Neural crest cell (in vitro differentiated cells): Measurements from ENCODE around the gene HBZ. TPM values are rescaled to one million over a fixed set of nuclear protein-coding genes. Genes with fewer than 3 reads are reported as not detected.
"Not testable (repeated sequence)": the region's sequence is repeated elsewhere in the genome, so short reads cannot be mapped to it uniquely, and the experiment has no call there.

Source experiments
- DNase-seq: peaks from one replicate; pipeline ENCODE4 v3.0.0; 2021; ENCODE audit warnings: low read depth, mixed read lengths, low spot score
- H3K27ac Mint-ChIP-seq: one replicate; pipeline ENCODE4 v1.8.0; 2021; ENCODE audit warnings: mild to moderate bottlenecking, mixed read lengths; ENCODE audit not compliant: unreplicated experiment
- H3K27me3 Mint-ChIP-seq: 2 replicates; pipeline ENCODE4 v1.8.0; 2021; ENCODE audit warnings: low read depth, mild to moderate bottlenecking, mixed read lengths
- H3K36me3 Mint-ChIP-seq: 2 replicates; pipeline ENCODE4 v1.8.0; 2021; ENCODE audit warnings: low read depth, mild to moderate bottlenecking, mixed read lengths
- H3K4me1 Mint-ChIP-seq: 2 replicates; pipeline ENCODE4 v1.8.0; 2021; ENCODE audit warnings: mixed read lengths
- H3K4me3 Mint-ChIP-seq: one replicate; pipeline ENCODE4 v1.8.0; 2021; ENCODE audit warnings: mild to moderate bottlenecking, mixed read lengths
- H3K9me3 Mint-ChIP-seq: 2 replicates; pipeline ENCODE4 v1.8.0; 2021; ENCODE audit warnings: mixed read lengths
- CTCF ChIP-seq: fragments of 200-600 bp; sonication (generic); conservative IDR thresholded peaks from 2 replicates; pipeline ENCODE4 v1.5.0; 2021; ENCODE audit warnings: antibody characterized with exemption, mild to moderate bottlenecking
- total RNA-seq: library from RNA; stranded (reverse); gene quantifications from 2 replicates; pipeline ENCODE4 v1.2.1, GENCODE V29; 2021

Gene HBZ
- total RNA-seq, 1 donor from 2014 or later: not detected

GRCh38 chr16:159136-159849, 6.8 kb downstream of the HBZ start:
- no peak for TF ChIP-seq CTCF
- no peaks in the 10 kb centered on the region for H3K9me3 Mint-ChIP-seq
- peaks cover 71% of the 10 kb centered on the region for H3K27me3 Mint-ChIP-seq
- no peak for DNase-seq
- H3K36me3 Mint-ChIP-seq: no peaks in the 10 kb centered on the region
- no peak overlapping the region for H3K27ac Mint-ChIP-seq
- peaks cover 7% of the 10 kb centered on the region for H3K4me1 Mint-ChIP-seq
- H3K4me3 Mint-ChIP-seq: no peak overlapping the region

GRCh38 chr16:160242-160641, 7.8 kb downstream of the HBZ start:
- not testable (repeated sequence) for H3K4me3 Mint-ChIP-seq, DNase-seq

DNA sequence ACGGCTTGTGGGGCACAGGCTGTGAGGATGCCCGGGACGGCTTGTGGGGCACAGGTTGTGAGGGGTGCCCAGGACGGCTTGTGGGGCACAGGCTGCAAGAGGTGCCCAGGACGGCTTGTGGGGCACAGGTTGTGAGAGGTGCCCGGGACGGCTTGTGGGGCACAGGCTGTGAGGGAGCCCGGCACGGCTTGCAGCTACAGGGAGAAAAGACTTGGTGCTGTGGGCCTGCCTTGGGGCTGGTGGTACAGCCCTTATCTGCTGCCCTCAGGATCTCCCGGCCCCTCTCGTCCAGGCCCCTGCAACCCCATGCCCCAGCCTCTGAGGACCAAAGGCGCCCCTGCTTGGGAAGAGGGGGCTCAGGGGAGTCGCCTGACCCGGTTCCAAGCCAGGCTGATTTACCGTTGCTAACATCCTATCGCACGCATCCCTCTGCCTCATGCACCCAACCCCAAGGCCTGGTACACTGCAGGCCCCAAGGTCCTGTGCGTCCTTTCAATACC, 8.3 kb downstream of the HBZ start:
- Mint-ChIP-seq H3K4me1 (no peaks in the 10 kb centered on the region), H3K27ac (no peak overlapping the region), H3K4me3 (no peak overlapping the region), H3K27me3 (peaks cover 67% of the 10 kb centered on the region), H3K9me3 (no peaks in the 10 kb centered on the region), H3K36me3 (no peaks in the 10 kb centered on the region)
- no peak for DNase-seq
- TF ChIP-seq CTCF: no peak

More at GRCh38 chr16:160242-160641, 7.8 kb downstream of the HBZ start:
- H3K36me3 Mint-ChIP-seq, H3K4me1 Mint-ChIP-seq, H3K9me3 Mint-ChIP-seq, H3K27ac Mint-ChIP-seq: not testable (repeated sequence)
- peaks cover 66% of the 10 kb centered on the region for H3K27me3 Mint-ChIP-seq

DNA sequence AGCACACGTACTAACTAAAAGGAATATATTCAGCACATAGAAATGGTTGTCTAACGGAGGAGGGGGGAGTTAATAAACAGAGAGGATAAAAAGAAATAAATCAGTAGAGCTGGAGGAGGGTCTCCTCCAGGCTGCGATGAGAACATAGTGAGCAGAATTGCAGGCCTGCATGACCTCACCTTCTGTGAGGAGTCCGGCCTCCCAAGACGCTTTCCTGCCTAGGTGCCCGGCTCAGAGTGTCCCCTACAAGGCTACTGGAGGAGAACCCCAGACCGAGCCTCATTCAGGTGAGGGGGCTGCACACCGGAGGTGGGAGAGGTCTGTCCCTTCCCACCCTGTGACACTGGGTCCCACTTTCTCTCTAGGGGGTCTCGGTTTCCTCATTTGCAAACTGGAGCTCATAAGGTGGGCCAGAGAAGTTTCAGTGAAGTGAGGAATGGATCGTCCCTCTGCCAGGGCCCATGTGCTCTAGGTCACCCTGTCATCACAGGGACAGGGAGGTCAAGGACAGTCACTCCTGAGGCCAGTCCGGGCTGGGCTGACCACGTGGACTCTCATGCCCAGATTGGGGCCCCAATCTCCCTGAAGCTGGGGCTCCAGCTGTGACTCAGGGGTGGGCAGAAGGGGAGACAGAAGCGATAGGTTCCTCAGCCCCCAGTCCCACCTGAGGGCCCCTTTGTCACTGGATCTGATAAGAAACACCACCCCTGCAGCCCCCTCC, 10.0 kb downstream of the HBZ start:
- H3K27ac Mint-ChIP-seq: no peak overlapping the region
- no peak overlapping the region for H3K4me3 Mint-ChIP-seq
- TF ChIP-seq CTCF: no peak
- no peak for DNase-seq
- no peaks in the 10 kb centered on the region for H3K4me1 Mint-ChIP-seq
- H3K27me3 Mint-ChIP-seq: peaks cover 67% of the 10 kb centered on the region
- no peaks in the 10 kb centered on the region for H3K9me3 Mint-ChIP-seq
- H3K36me3 Mint-ChIP-seq: no peaks in the 10 kb centered on the region

DNA sequence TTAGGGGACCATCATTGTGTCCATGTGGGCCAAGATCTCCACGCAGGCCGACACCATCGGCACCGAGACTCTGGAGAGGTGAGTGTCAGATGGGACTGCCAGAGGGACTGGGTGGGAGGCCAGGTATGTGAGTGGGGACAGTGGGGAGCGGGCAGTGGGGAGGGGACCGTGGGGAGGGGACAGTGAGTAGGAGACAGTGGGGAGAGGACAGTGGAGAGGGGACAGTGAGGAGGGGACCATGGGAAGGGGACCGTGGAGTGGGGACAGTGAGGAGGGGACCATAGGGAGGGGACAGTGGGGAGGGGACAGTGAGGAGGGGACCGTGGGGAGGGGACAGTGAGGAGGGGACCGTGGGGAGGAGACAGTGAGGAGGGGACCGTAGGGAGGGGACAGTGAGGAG, 10.7 kb downstream of the HBZ start:
- H3K27me3 Mint-ChIP-seq: peaks cover 67% of the 10 kb centered on the region
- not testable (repeated sequence) for H3K27ac Mint-ChIP-seq

DNA sequence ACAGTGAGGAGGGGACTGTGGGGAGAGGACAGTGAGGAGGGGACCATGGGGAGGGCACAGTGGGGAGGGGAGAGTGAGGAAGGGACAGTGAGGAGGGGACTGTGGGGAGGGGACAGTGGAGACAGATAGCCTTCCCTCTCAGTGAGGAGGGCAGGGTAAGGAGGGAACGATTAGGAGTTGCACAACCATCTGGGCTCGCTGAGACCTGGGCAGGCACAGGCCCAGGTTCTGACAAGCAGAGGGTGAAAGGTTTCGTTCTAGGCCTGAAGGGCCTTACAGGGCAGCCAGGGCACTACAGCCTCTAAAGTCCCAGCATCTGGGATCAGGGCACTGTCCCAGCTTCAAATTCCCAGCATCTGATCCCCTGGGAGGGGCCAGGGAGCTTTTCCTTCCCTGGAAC, 11.3 kb downstream of the HBZ start:
- H3K9me3 Mint-ChIP-seq, H3K4me3 Mint-ChIP-seq, H3K36me3 Mint-ChIP-seq, H3K27ac Mint-ChIP-seq, H3K4me1 Mint-ChIP-seq, DNase-seq: not testable (repeated sequence)
- peaks cover 69% of the 10 kb centered on the region for H3K27me3 Mint-ChIP-seq

More for the DNA sequence above, 10.7 kb downstream of the HBZ start:
- H3K4me3 Mint-ChIP-seq, H3K9me3 Mint-ChIP-seq, DNase-seq, H3K36me3 Mint-ChIP-seq, H3K4me1 Mint-ChIP-seq: not testable (repeated sequence)

GRCh38 chr16:164134-164823, 11.8 kb downstream of the HBZ start:
- H3K9me3 Mint-ChIP-seq, H3K27ac Mint-ChIP-seq, DNase-seq, H3K4me1 Mint-ChIP-seq, H3K36me3 Mint-ChIP-seq, H3K4me3 Mint-ChIP-seq: not testable (repeated sequence)
- H3K27me3 Mint-ChIP-seq: peaks cover 71% of the 10 kb centered on the region
